ENCODE data around the gene NCAM1. TPM values are rescaled to one million over a fixed set of nuclear protein-coding genes. Genes with fewer than 3 reads are reported as not detected.

The NCAM1 gene
- total and polyA plus RNA-seq, 9 of the 15 experiments (the other 6 are each of a cell fraction or from before 2014, with no cell fraction given): 0.09 to 0.23 TPM; not detected in 7

DNA sequence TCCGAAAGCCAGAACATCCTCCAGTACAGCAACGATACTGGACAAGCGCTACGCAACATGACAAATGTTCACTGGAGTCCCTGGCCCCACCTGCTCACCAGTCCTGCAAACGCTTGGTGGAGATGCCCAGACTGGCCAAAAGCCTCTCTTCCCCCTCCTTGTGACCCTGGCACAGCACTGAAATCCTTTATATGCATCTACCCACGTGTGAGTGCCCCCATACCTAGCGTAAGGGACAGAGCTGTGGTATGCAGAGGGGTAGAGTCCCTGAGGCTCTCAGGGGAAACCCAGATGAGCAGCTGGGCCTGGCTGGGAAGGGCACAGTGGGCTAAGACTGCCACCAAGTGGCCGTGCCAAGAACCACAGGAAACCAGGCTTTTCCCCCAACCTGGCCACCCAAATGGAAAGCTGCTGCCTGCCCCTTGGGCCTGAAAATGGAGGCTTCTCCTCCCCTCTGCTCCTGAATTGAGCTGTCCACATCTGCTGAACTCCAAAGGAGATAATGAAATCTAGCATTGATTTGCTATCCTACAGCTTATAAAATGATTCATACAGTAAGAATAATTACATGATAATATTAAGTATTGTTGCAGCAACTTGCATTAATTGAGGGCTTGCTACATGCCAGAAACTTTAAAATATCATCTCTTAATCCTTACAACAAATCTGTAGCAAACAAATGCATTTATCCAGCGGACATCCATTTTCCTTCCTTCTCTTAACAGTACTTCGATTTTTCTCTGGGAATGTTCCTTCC is 328.4 kb downstream of the NCAM1 start (continued):
- no peak for TF ChIP-seq MGA (IDR thresholded peaks at IDR 0.05)
- TF ChIP-seq SIX5 (IDR thresholded peaks at IDR 0.05; ENCODE audit: borderline replicate concordance in 1 of 2, insufficient read depth in 1 of 2, low read depth in 1 of 2, low read length in 2 of 2): no peak
- TF ChIP-seq, protein P1, sequence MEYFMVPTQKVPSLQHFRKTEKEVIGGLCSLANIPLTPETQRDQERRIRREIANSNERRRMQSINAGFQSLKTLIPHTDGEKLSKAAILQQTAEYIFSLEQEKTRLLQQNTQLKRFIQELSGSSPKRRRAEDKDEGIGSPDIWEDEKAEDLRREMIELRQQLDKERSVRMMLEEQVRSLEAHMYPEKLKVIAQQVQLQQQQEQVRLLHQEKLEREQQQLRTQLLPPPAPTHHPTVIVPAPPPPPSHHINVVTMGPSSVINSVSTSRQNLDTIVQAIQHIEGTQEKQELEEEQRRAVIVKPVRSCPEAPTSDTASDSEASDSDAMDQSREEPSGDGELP (CRISPR knock-in tag; IDR thresholded peaks at IDR 0.05; ENCODE audit: borderline replicate concordance): peak; percentile 70; the same call in 1 of the 2 replicates
- no peak for TF ChIP-seq CREB3 (tag; conservative IDR thresholded peaks at IDR 0.05; ENCODE audit: low read depth)
- TF ChIP-seq MAZ (CRISPR knock-in tag; conservative IDR thresholded peaks at IDR 0.05 in 1 of 2, IDR thresholded peaks at IDR 0.05 in 1 of 2): 0 out of 4 replicates have a peak, but pooled peaks of 1 of the 2 experiments have one; percentile 15
- TF ChIP-seq, protein P2, sequence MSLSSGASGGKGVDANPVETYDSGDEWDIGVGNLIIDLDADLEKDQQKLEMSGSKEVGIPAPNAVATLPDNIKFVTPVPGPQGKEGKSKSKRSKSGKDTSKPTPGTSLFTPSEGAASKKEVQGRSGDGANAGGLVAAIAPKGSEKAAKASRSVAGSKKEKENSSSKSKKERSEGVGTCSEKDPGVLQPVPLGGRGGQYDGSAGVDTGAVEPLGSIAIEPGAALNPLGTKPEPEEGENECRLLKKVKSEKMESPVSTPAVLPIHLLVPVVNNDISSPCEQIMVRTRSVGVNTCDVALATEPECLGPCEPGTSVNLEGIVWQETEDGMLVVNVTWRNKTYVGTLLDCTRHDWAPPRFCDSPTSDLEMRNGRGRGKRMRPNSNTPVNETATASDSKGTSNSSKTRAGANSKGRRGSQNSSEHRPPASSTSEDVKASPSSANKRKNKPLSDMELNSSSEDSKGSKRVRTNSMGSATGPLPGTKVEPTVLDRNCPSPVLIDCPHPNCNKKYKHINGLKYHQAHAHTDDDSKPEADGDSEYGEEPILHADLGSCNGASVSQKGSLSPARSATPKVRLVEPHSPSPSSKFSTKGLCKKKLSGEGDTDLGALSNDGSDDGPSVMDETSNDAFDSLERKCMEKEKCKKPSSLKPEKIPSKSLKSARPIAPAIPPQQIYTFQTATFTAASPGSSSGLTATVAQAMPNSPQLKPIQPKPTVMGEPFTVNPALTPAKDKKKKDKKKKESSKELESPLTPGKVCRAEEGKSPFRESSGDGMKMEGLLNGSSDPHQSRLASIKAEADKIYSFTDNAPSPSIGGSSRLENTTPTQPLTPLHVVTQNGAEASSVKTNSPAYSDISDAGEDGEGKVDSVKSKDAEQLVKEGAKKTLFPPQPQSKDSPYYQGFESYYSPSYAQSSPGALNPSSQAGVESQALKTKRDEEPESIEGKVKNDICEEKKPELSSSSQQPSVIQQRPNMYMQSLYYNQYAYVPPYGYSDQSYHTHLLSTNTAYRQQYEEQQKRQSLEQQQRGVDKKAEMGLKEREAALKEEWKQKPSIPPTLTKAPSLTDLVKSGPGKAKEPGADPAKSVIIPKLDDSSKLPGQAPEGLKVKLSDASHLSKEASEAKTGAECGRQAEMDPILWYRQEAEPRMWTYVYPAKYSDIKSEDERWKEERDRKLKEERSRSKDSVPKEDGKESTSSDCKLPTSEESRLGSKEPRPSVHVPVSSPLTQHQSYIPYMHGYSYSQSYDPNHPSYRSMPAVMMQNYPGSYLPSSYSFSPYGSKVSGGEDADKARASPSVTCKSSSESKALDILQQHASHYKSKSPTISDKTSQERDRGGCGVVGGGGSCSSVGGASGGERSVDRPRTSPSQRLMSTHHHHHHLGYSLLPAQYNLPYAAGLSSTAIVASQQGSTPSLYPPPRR (CRISPR knock-in tag; IDR thresholded peaks at IDR 0.05; ENCODE audit: borderline replicate concordance): no peak

Data from K562 (cell line).